Peyer's patch (tissue), 4 donors: Measurements from ENCODE around the gene MGST2.

ENCODE experiments used
- CTCF ChIP-seq, 6 experiments: fragments of 450-650 bp in 4 of 6; fragments of 200-600 bp in 2 of 6; sonication (generic) in 1 of 6; IDR thresholded peaks; one replicate each; pipeline ENCODE4 v1.5.1; 2017 to 2019; ENCODE audit warnings: antibody characterized with exemption in 6 of 6, mild to moderate bottlenecking in 3 of 6, moderate library complexity in 1 of 6
- POLR2A ChIP-seq, 2 donors: fragments of 450-650 bp; IDR thresholded peaks; one replicate each; pipeline ENCODE4 v1.5.1; 2017; ENCODE audit warnings: antibody characterized with exemption in 2 of 2, mild to moderate bottlenecking in 2 of 2, moderate library complexity in 2 of 2

- TF ChIP-seq CTCF (IDR thresholded peaks at IDR 0.05) (no peak), POLR2A (IDR thresholded peaks at IDR 0.05) (no peak)
These were observed 24.8 kb downstream of the MGST2 start for GRCh38 chr4:139690419-139690818.
